T-helper 2 cell (primary cell): Measurements from ENCODE around the gene SSR4.
"Not testable (repeated sequence)": the region's sequence is repeated elsewhere in the genome, so short reads cannot be mapped to it uniquely, and the experiment has no call there.

Experiments
- DNase-seq, 5 experiments: peaks; one replicate each; pipeline versions ENCODE4 v3.0.0 to v3.0.0-alpha.2; 2012 to 2022
- total RNA-seq, 2 donors: gene quantifications; one replicate each; lab custom pipeline; 2026; lab: John Stamatoyannopoulos, UW

SSR4 gene
- 84.2 to 88.4 reads per million in 2 donors for total RNA-seq

- DNase-seq = peak; percentile 78 to 97 (median 90)
Observed at GRCh38 chrX:153794018-153794896, at the start of gene SSR4, which contains the start of gene IDH3G. Gene SSR4 (plus strand): TSS chrX:153794668. CDS start chrX:153794688, 20 bp downstream. Gene IDH3G (minus strand): TSS chrX:153794375. CDS start chrX:153794326, 49 bp downstream.

GRCh38 chrX:153745067-153745433, 49.4 kb upstream of the SSR4 start:
- not testable (repeated sequence) for DNase-seq

GRCh38 chrX:153746359-153746758, 48.1 kb upstream of the SSR4 start:
- DNase-seq = no peak

GRCh38 chrX:153746991-153747390, 47.5 kb upstream of the SSR4 start:
- DNase-seq = not testable (repeated sequence)

GRCh38 chrX:153749017-153749416, 45.5 kb upstream of the SSR4 start:
- DNase-seq = not testable (repeated sequence)

DNA sequence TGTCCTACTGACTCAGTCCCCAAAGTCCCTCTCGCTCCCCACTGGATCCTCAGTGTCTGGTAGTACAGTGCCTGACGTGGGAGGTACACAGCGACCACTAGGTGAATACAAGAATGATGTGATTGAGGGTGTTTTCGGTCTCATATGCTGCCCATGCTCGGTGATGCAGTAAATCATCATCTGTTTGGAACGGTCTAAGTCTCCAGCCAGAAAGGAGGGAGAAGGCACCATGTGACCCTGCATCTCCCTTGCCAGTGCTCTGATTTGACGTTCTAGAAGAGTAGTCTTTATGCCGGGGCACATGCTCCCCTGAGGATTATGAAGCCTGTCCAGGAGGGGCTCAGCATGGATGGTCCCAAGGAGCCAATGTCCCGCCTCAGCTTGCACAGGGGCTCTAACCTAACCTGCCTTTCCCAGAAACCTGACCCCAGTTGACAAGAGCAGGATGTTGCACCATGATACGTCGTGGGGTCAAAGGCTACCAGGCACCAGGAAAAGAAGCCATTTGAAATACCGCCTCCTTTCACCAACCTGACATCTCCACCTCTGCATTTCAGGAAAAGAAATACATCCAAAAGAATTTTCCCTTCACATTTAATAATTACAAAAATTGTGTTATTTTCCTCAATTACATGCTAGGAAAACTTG, 44.2 kb upstream of the SSR4 start:
- no peak for DNase-seq

DNA sequence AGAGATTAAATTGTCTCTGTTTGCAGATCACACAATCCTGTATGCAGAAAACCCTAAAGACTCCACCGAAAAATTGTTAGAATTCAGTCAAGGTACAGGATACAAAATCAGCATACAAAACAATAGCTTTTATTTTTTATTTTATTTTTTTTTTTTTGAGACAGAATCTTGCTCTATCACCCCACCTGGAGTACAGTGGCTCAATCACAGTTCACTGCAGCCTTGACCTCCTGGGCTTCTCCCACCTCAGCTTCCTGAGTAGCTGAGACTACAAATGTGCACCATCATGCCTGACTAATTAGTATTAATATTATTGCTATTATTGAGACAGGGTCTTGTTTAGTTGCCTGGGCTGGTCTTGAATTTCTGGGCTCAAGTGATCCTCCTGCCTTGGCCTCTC, 39.3 kb upstream of the SSR4 start:
- DNase-seq = no peak

DNA sequence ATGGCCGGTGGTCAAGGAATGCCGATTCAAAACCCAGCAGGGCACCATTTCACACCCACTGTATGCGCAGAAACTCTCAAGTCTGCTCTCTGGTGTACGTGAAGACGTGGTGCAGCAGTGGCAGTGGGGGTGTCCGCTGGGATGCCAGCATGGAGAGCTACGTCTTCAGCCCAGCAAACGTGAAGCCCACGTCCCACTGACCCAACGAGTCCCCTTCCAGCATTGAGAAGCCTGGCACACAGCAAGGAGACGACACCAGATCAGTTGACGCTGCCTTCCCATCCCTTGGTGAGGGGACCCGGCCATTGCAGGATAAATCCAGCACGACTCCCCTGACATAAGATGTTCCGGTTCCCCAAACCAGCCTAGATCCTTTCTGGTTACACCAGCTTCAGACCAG, 32.6 kb upstream of the SSR4 start:
- no peak for DNase-seq

DNA sequence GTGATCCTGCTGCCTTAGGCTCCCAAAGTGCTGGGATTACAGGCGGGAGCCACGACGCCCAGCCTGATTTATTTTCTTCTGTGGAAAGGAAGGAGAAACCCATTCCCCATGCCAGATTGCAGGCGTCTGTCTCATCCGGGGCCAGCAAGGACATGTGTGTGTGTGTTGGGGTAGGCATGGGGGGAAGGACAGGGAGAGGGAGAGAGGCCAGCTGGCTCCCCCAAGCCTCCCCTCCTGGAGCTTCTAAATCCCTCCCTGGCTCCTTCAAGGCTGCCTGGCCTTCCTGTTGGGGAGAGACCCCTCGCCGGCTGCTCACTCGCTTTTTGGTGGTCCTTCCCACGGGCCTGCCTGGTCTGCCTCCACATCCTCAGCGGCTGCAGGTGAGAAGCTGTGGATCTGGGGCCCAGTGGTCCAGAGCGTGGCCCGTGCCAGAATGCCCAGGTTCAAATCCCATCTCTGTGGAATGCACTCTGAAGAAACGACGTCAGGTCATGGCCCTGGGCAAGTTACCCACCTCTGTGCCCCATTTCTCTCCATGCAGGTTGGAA, 31.8 kb upstream of the SSR4 start:
- no peak for DNase-seq

DNA sequence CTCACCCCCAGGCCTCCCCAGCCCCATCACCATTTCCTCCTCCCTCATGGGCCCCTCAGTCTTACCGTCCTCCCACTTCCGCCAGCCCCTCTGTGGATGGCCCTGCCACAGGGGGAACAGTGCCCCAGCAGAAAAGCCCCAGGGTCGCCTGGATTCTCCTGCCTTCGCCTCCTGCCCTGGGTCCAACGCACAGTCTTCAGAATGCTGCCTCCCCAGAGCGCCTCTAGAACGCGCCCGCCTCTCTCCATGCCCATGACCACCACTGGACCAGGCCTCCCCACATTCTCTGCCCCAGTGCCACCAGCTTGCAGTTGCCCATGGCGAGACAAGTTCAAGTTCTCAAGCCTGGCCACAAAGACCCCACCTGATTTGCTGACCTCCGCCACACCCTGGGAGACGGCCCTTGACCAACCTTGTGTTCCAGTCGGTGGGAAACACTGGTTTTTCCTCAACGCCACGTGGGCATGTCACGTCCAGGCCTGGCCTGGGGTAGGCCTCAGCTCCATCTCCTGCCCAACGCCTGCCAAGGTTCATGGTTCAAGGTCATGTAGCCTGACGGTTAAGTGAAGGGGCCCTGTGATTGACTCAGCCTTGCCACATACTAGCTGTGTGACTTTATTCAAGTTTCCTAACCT, 31.1 kb upstream of the SSR4 start:
- no peak for DNase-seq

GRCh38 chrX:153763989-153764755, 30.3 kb upstream of the SSR4 start, which contains the start of gene PLXNB3:
Gene PLXNB3 (plus strand): TSS chrX:153764249. CDS start chrX:153765536, 1,287 bp downstream.
- DNase-seq = peak; percentile 46 to 65 (median 60)

GRCh38 chrX:153764786-153765137, 29.7 kb upstream of the SSR4 start:
- DNase-seq = no peak

GRCh38 chrX:153765138-153766079, 29.1 kb upstream of the SSR4 start:
- DNase-seq = no peak

- no peak for DNase-seq
Observed at GRCh38 chrX:153766098-153766817, 28.2 kb upstream of the SSR4 start.

DNA sequence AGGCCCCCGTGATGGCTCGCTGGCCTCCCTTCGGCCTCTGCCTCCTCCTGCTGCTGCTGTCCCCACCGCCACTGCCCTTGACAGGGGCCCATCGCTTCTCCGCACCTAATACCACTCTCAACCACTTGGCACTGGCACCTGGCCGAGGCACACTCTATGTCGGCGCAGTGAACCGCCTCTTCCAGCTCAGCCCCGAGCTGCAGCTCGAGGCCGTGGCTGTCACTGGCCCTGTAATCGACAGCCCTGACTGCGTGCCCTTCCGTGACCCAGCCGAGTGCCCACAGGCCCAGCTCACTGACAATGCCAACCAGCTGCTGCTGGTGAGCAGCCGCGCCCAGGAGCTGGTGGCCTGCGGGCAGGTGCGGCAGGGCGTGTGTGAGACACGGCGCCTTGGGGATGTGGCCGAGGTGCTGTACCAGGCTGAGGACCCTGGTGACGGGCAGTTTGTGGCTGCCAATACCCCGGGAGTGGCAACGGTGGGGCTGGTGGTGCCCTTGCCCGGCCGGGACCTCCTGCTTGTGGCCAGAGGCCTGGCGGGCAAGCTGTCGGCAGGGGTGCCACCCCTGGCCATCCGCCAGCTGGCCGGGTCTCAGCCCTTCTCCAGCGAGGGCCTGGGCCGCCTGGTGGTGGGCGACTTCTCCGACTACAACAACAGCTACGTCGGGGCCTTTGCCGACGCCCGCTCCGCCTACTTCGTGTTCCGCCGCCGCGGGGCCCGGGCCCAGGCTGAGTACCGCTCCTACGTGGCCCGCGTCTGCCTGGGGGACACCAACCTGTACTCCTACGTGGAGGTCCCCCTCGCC, 27.4 kb upstream of the SSR4 start:
- no peak for DNase-seq

- no peak for DNase-seq
Observed at GRCh38 chrX:153767674-153768055, 26.8 kb upstream of the SSR4 start.

DNA sequence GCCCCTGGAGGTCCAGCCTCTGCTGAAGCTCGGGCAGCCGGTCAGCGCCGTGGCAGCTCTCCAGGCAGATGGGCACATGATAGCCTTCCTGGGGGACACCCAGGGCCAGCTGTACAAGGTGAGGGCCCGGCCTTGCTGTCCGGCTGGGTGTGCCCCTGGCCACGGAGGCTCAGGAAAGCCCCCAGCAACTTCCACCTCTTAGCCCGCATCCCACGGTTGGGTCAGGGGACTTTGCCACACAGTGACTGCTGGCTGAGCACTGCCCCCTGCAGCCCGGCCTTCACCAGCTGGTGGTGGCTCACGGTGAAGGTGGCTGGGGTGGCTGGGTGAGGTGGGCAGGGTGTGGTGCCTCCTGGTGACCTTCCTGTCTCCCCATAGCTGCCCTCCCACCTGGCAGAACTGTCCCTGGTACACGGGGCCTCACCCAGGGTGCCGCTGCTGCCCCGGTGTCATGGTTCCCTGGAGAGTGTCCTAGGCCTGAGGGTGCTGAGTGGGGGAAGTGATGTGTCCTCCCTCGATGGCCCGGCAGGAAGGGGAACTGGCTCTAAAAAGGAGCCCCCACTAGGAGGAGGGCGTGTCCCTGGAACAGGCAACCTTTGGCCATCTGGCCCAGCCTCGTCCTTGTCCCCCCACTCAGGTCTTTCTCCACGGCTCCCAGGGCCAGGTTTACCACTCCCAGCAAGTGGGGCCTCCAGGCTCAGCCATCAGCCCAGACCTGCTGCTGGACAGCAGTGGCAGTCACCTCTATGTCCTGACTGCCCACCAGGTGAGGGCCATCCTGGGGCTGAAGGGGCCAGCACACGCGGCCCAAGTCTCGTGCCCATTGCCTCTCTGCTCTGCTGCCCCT, 25.9 kb upstream of the SSR4 start:
- DNase-seq = no peak

- DNase-seq = no peak
Observed at GRCh38 chrX:153769158-153769864, 25.2 kb upstream of the SSR4 start.
